Loucy (cell line): ENCODE measurements around the gene HPSE2.

ENCODE experiments used
- H2AFZ ChIP-seq: fragments of 200-600 bp; sonication (generic); 2 replicates; pipeline ENCODE4 v1.6.0; 2016; ENCODE audit warnings: antibody characterized with exemption, mild to moderate bottlenecking, low read length, moderate library complexity
- H3F3A ChIP-seq: fragments of 200-600 bp; 2 replicates; pipeline ENCODE4 v1.6.0; 2016; ENCODE audit warnings: antibody characterized with exemption, low read depth, mild to moderate bottlenecking
- H3K27me3 ChIP-seq: fragments of 200-600 bp; sonication (generic); 2 replicates; pipeline ENCODE4 v1.6.1; 2014; ENCODE audit warnings: low read length, mild to moderate bottlenecking; ENCODE audit not compliant: insufficient read depth, poor library complexity, severe bottlenecking
- H3K36me3 ChIP-seq: fragments of 200-600 bp; sonication (generic); 2 replicates; pipeline ENCODE4 v1.6.1; 2016; ENCODE audit warnings: low read length; ENCODE audit not compliant: insufficient read depth
- H3K4me1 ChIP-seq: fragments of 200-600 bp; sonication (generic); 2 replicates; pipeline ENCODE4 v1.5.1; 2014; ENCODE audit warnings: low read length, mild to moderate bottlenecking; ENCODE audit not compliant: insufficient read depth, poor library complexity, severe bottlenecking
- H3K4me2 ChIP-seq: fragments of 200-600 bp; sonication (generic); 2 replicates; pipeline ENCODE4 v1.6.0; 2014; ENCODE audit warnings: antibody characterized with exemption, low read length, low read depth, mild to moderate bottlenecking; ENCODE audit not compliant: poor library complexity, severe bottlenecking
- H3K4me3 ChIP-seq: fragments of 200-600 bp; sonication (generic); 2 replicates; pipeline ENCODE4 v1.5.1; 2014; ENCODE audit warnings: low read length, mild to moderate bottlenecking, mixed read lengths; ENCODE audit not compliant: poor library complexity, severe bottlenecking
- H3K79me2 ChIP-seq: fragments of 200-600 bp; sonication (generic); 2 replicates; pipeline ENCODE4 v1.6.1; 2014; ENCODE audit warnings: low read length; ENCODE audit not compliant: insufficient read depth
- H3K9ac ChIP-seq: fragments of 200-600 bp; sonication (generic); 2 replicates; pipeline ENCODE4 v1.6.0; 2014; ENCODE audit warnings: mild to moderate bottlenecking, low read depth, low read length, moderate library complexity; ENCODE audit not compliant: poor library complexity, severe bottlenecking
- H3K9me2 ChIP-seq: fragments of 200-600 bp; sonication (generic); replicated peaks from 2 replicates; pipeline ENCODE4 v1.6.1; 2016; ENCODE audit warnings: low read depth, low read length, mixed read lengths
- H3K9me3 ChIP-seq: fragments of 200-600 bp; sonication (generic); 2 replicates; pipeline ENCODE4 v1.6.1; 2014; ENCODE audit warnings: mild to moderate bottlenecking, antibody characterized with exemption, low read length, low read depth; ENCODE audit not compliant: insufficient read depth
- H4K20me1 ChIP-seq: fragments of 200-600 bp; sonication (generic); 2 replicates; pipeline ENCODE4 v1.6.0; 2014; ENCODE audit warnings: antibody characterized with exemption, low read length, mild to moderate bottlenecking; ENCODE audit not compliant: insufficient read depth, poor library complexity, severe bottlenecking
- CTCF ChIP-seq: fragments of 200-600 bp; sonication (generic); conservative IDR thresholded peaks from 2 replicates; pipeline ENCODE4 v1.5.1; 2014; ENCODE audit warnings: mild to moderate bottlenecking, antibody characterized with exemption, low read length
- EZH2phosphoT487 ChIP-seq: fragments of 200-600 bp; IDR thresholded peaks from 2 replicates; pipeline ENCODE4 v1.6.1; 2018; ENCODE audit warnings: antibody characterized with exemption, mild to moderate bottlenecking, moderate library complexity, borderline replicate concordance

Gene HPSE2

GRCh38 chr10:98878921-98879320 is 356.7 kb downstream of the HPSE2 start:
- no peak overlapping the region for H3K4me3 ChIP-seq
- TF ChIP-seq EZH2phosphoT487: no peak
- TF ChIP-seq CTCF: no peak
- no peaks in the 10 kb centered on the region for H3K4me1 ChIP-seq
- no peak overlapping the region for H3K9ac ChIP-seq
- no peaks in the 10 kb centered on the region for H3K9me3 ChIP-seq
- H3K79me2 ChIP-seq: no peaks in the 10 kb centered on the region
- no peaks in the 10 kb centered on the region for H4K20me1 ChIP-seq
- no peaks in the 10 kb centered on the region for H3K27me3 ChIP-seq
- H3K4me2 ChIP-seq: no peak overlapping the region
- no peaks in the 10 kb centered on the region for H3K36me3 ChIP-seq
- no peak overlapping the region for H2AFZ ChIP-seq
- H3K9me2 ChIP-seq: no peaks in the 10 kb centered on the region
- H3F3A ChIP-seq: no peaks in the 10 kb centered on the region

- Histone ChIP-seq H3K4me3 (no peak overlapping the region), H2AFZ (no peak overlapping the region), H3K9me3 (no peaks in the 10 kb centered on the region), H3F3A (no peaks in the 10 kb centered on the region), H3K27me3 (no peaks in the 10 kb centered on the region), H3K9me2 (no peaks in the 10 kb centered on the region), H4K20me1 (no peaks in the 10 kb centered on the region), H3K4me2 (no peak overlapping the region), H3K36me3 (no peaks in the 10 kb centered on the region), H3K79me2 (no peaks in the 10 kb centered on the region), H3K9ac (no peak overlapping the region), H3K4me1 (no peaks in the 10 kb centered on the region)
- TF ChIP-seq CTCF: no peak
- TF ChIP-seq EZH2phosphoT487: no peak
Measured at GRCh38 chr10:98878418-98878817, 357.2 kb downstream of the HPSE2 start.

GRCh38 chr10:98861962-98862361 is 373.7 kb downstream of the HPSE2 start:
- no peaks in the 10 kb centered on the region for H3F3A ChIP-seq

More at GRCh38 chr10:98861962-98862361, 373.7 kb downstream of the HPSE2 start:
- H3K9me2 ChIP-seq: no peaks in the 10 kb centered on the region
- H3K4me2 ChIP-seq: no peak overlapping the region
- no peaks in the 10 kb centered on the region for H3K27me3 ChIP-seq
- no peaks in the 10 kb centered on the region for H4K20me1 ChIP-seq
- H3K9me3 ChIP-seq: no peaks in the 10 kb centered on the region
- no peaks in the 10 kb centered on the region for H3K79me2 ChIP-seq
- no peaks in the 10 kb centered on the region for H3K36me3 ChIP-seq
- no peak overlapping the region for H3K4me3 ChIP-seq
- H3K4me1 ChIP-seq: no peaks in the 10 kb centered on the region
- TF ChIP-seq EZH2phosphoT487 (no peak), CTCF (no peak)
- no peak overlapping the region for H3K9ac ChIP-seq
- H2AFZ ChIP-seq: no peak overlapping the region
